Endothelial cell (in vitro differentiated cells): Measurements from ENCODE around the gene SBF2. TPM values are rescaled to one million over a fixed set of nuclear protein-coding genes. Genes with fewer than 3 reads are reported as not detected.
A peak's percentile ranks its signal among the peaks of the same experiment; 100 is the strongest.
"Not testable (repeated sequence)": the region's sequence is repeated elsewhere in the genome, so short reads cannot be mapped to it uniquely, and the experiment has no call there.

Experiments used
- DNase-seq: peaks from one replicate; pipeline ENCODE4 v3.0.0; 2021; ENCODE audit warnings: low spot score
- H3K27ac Mint-ChIP-seq: one replicate; pipeline ENCODE4 v1.8.0; 2021; ENCODE audit warnings: mixed read lengths, inconsistent platforms; ENCODE audit not compliant: unreplicated experiment
- H3K27me3 Mint-ChIP-seq: one replicate; pipeline ENCODE4 v1.8.0; 2021; ENCODE audit warnings: mild to moderate bottlenecking, moderate library complexity, mixed read lengths, inconsistent platforms; ENCODE audit not compliant: unreplicated experiment
- H3K36me3 Mint-ChIP-seq: one replicate; pipeline ENCODE4 v1.8.0; 2021; ENCODE audit warnings: mild to moderate bottlenecking, low read depth, mixed read lengths, inconsistent platforms; ENCODE audit not compliant: unreplicated experiment
- H3K4me1 Mint-ChIP-seq: one replicate; pipeline ENCODE4 v1.8.0; 2021; ENCODE audit warnings: mild to moderate bottlenecking, mixed read lengths, inconsistent platforms; ENCODE audit not compliant: unreplicated experiment
- H3K4me3 Mint-ChIP-seq: one replicate; pipeline ENCODE4 v1.8.0; 2021; ENCODE audit warnings: mild to moderate bottlenecking, mixed read lengths, inconsistent platforms; ENCODE audit not compliant: unreplicated experiment
- H3K9me3 Mint-ChIP-seq: one replicate; pipeline ENCODE4 v1.8.0; 2021; ENCODE audit warnings: mixed read lengths, inconsistent platforms; ENCODE audit not compliant: unreplicated experiment
- CTCF ChIP-seq: fragments of 200-600 bp; sonication (generic); IDR thresholded peaks from one replicate; pipeline ENCODE4 v1.5.0; 2021; ENCODE audit warnings: antibody characterized with exemption; ENCODE audit not compliant: unreplicated experiment
- total RNA-seq: library from RNA; stranded (reverse); fragmentation: NEBNext Ultra II Directional; extraction: Animal tissue kit (Norgen Biotek cat#: 25700); gene quantifications from one replicate; pipeline ENCODE4 v1.2.1, GENCODE V29; 2021; ENCODE audit not compliant: unreplicated experiment

SBF2 gene
- total RNA-seq, 1 donor from 2014 or later: 40.8 TPM

- peaks cover 2% of the 10 kb centered on the region for H3K4me1 Mint-ChIP-seq
- no peak overlapping the region for H3K27ac Mint-ChIP-seq
- peaks cover 2% of the 10 kb centered on the region for H3K27me3 Mint-ChIP-seq
- peaks cover 26% of the 10 kb centered on the region for H3K36me3 Mint-ChIP-seq
- H3K9me3 Mint-ChIP-seq: peaks cover 6% of the 10 kb centered on the region
- no peak overlapping the region for H3K4me3 Mint-ChIP-seq
- DNase-seq: no peak
- no peak for TF ChIP-seq CTCF
Measured at GRCh38 chr11:10139143-10139542, 154.9 kb downstream of the SBF2 start.

GRCh38 chr11:10134975-10135481, 159.0 kb downstream of the SBF2 start:
- Mint-ChIP-seq H3K27ac (no peak overlapping the region), H3K9me3 (peaks cover 6% of the 10 kb centered on the region), H3K4me1 (peaks cover 2% of the 10 kb centered on the region), H3K27me3 (peaks cover 2% of the 10 kb centered on the region), H3K4me3 (peak overlapping the region; percentile 19), H3K36me3 (peaks cover 31% of the 10 kb centered on the region)
- DNase-seq: no peak
- no peak for TF ChIP-seq CTCF

- H3K9me3 Mint-ChIP-seq, H3K4me3 Mint-ChIP-seq, H3K4me1 Mint-ChIP-seq, H3K27ac Mint-ChIP-seq, H3K27me3 Mint-ChIP-seq, DNase-seq: not testable (repeated sequence)
- peaks cover 31% of the 10 kb centered on the region for H3K36me3 Mint-ChIP-seq
Measured at GRCh38 chr11:10134226-10134625, 159.8 kb downstream of the SBF2 start.

- DNase-seq, H3K27ac Mint-ChIP-seq, H3K9me3 Mint-ChIP-seq, H3K27me3 Mint-ChIP-seq, H3K4me1 Mint-ChIP-seq, H3K4me3 Mint-ChIP-seq: not testable (repeated sequence)
- H3K36me3 Mint-ChIP-seq: peaks cover 31% of the 10 kb centered on the region
Measured at GRCh38 chr11:10133251-10133650, 160.8 kb downstream of the SBF2 start.

GRCh38 chr11:10130875-10131274, 163.1 kb downstream of the SBF2 start:
- DNase-seq: no peak
- peaks cover 2% of the 10 kb centered on the region for H3K27me3 Mint-ChIP-seq
- no peak for TF ChIP-seq CTCF
- H3K36me3 Mint-ChIP-seq: peaks cover 18% of the 10 kb centered on the region
- H3K4me3 Mint-ChIP-seq: no peak overlapping the region
- no peak overlapping the region for H3K27ac Mint-ChIP-seq
- H3K4me1 Mint-ChIP-seq: peaks cover 27% of the 10 kb centered on the region
- H3K9me3 Mint-ChIP-seq: peaks cover 6% of the 10 kb centered on the region

- DNase-seq, H3K4me3 Mint-ChIP-seq, H3K27me3 Mint-ChIP-seq, H3K36me3 Mint-ChIP-seq, H3K9me3 Mint-ChIP-seq, H3K27ac Mint-ChIP-seq: not testable (repeated sequence)
- peaks cover 31% of the 10 kb centered on the region for H3K4me1 Mint-ChIP-seq
Measured at GRCh38 chr11:10129184-10129583, 164.8 kb downstream of the SBF2 start.
